Calu3 (cell line): Measurements from ENCODE around the gene PXDN. TPM values are rescaled to one million over a fixed set of nuclear protein-coding genes. Genes with fewer than 3 reads are reported as not detected.

Experiments
- BruUV-seq: library from RNA; stranded (reverse); fragments of 400-500 nt; replicated peaks from 2 replicates; lab custom pipeline; 2021; lab: Mats Ljungman, UMichigan
- CTCF ChIA-PET: fragments of 300-600 bp; sonication (Branson Sonifier 250); formaldehyde crosslinking; loops from one replicate; lab custom pipeline; 2022; ENCODE audit warnings: antibody characterized with exemption; lab: Charles Lee
- DNase-seq: peaks from one replicate; pipeline ENCODE4 v3.0.0; 2022
- H3K27ac Mint-ChIP-seq: one replicate; pipeline ENCODE4 v1.8.0; 2022; ENCODE audit warnings: mixed read lengths; ENCODE audit not compliant: unreplicated experiment
- H3K27me3 Mint-ChIP-seq: one replicate; pipeline ENCODE4 v1.8.0; 2022; ENCODE audit warnings: mixed read lengths; ENCODE audit not compliant: unreplicated experiment
- H3K36me3 Mint-ChIP-seq: one replicate; pipeline ENCODE4 v1.8.0; 2022; ENCODE audit warnings: mild to moderate bottlenecking, moderate library complexity, mixed read lengths; ENCODE audit not compliant: insufficient read depth, unreplicated experiment
- H3K4me1 Mint-ChIP-seq: one replicate; pipeline ENCODE4 v1.8.0; 2022; ENCODE audit warnings: mild to moderate bottlenecking, low read depth, mixed read lengths; ENCODE audit not compliant: unreplicated experiment
- H3K4me3 Mint-ChIP-seq: one replicate; pipeline ENCODE4 v1.8.0; 2022; ENCODE audit warnings: mild to moderate bottlenecking, low read depth, moderate library complexity, mixed read lengths; ENCODE audit not compliant: unreplicated experiment
- H3K9me3 Mint-ChIP-seq: one replicate; pipeline ENCODE4 v1.8.0; 2022; ENCODE audit warnings: low read depth, mixed read lengths; ENCODE audit not compliant: unreplicated experiment
- CTCF ChIP-seq: fragments of 200-600 bp; IDR thresholded peaks from one replicate; pipeline ENCODE4 v1.8.0; 2022; ENCODE audit warnings: antibody characterized with exemption; ENCODE audit not compliant: unreplicated experiment
- intact Hi-C: fragments of 100-400 bp; cut with micrococcal nuclease; formaldehyde crosslinking; loops from one replicate; pipeline ENCODE4 v1.10.0; 2022; ENCODE audit not compliant: unreplicated experiment
- total RNA-seq: library from RNA; stranded (reverse); gene quantifications from 2 replicates; pipeline ENCODE4 v1.2.3, GENCODE V29; 2022

PXDN gene
- total RNA-seq, 1 experiment from 2014 or later, result not detected

- no peak for DNase-seq
- no peak overlapping the region for H3K4me3 Mint-ChIP-seq
- CTCF ChIA-PET, result no interaction called here
- intact Hi-C loops, result no loop called here
- TF ChIP-seq CTCF, result no peak
- no peaks in the 10 kb centered on the region for H3K4me1 Mint-ChIP-seq
- no peaks in the 10 kb centered on the region for H3K27me3 Mint-ChIP-seq
- no peak overlapping the region for H3K27ac Mint-ChIP-seq
- peaks cover 6% of the 10 kb centered on the region for H3K9me3 Mint-ChIP-seq
- no peaks in the 10 kb centered on the region for H3K36me3 Mint-ChIP-seq
- no TSS peak for BruUV-seq
These were observed 144.8 kb downstream of the PXDN start for GRCh38 chr2:1599301-1600085.

- Mint-ChIP-seq H3K27me3 (no peaks in the 10 kb centered on the region), H3K36me3 (no peaks in the 10 kb centered on the region), H3K4me1 (no peaks in the 10 kb centered on the region), H3K4me3 (no peak overlapping the region), H3K27ac (no peak overlapping the region), H3K9me3 (peaks cover 6% of the 10 kb centered on the region)
- intact Hi-C loops, result no loop called here
- BruUV-seq, result no TSS peak
- DNase-seq, result no peak
- TF ChIP-seq CTCF, result no peak
- CTCF ChIA-PET, result no interaction called here
These were observed 145.5 kb downstream of the PXDN start for GRCh38 chr2:1598800-1599199.

GRCh38 chr2:1598041-1598710 is 146.1 kb downstream of the PXDN start:
- no peak for DNase-seq
- CTCF ChIA-PET, result no interaction called here
- intact Hi-C loops, result no loop called here
- no peak for TF ChIP-seq CTCF
- Mint-ChIP-seq H3K36me3 (no peaks in the 10 kb centered on the region), H3K27me3 (no peaks in the 10 kb centered on the region), H3K27ac (no peak overlapping the region), H3K4me1 (no peaks in the 10 kb centered on the region), H3K9me3 (peaks cover 6% of the 10 kb centered on the region), H3K4me3 (no peak overlapping the region)
- BruUV-seq, result no TSS peak

GRCh38 chr2:1595274-1595673 is 149.0 kb downstream of the PXDN start:
- TF ChIP-seq CTCF, result no peak
- Mint-ChIP-seq H3K36me3 (no peaks in the 10 kb centered on the region), H3K4me1 (no peaks in the 10 kb centered on the region), H3K4me3 (no peak overlapping the region), H3K27me3 (no peaks in the 10 kb centered on the region), H3K9me3 (peaks cover 6% of the 10 kb centered on the region), H3K27ac (no peak overlapping the region)
- DNase-seq, result no peak
- intact Hi-C loops, result no loop called here
- CTCF ChIA-PET, result no interaction called here
- no TSS peak for BruUV-seq
